ENCODE data around the gene HOXB3. TPM values are rescaled to one million over a fixed set of nuclear protein-coding genes. Genes with fewer than 3 reads are reported as not detected.

HOXB3 gene
- polyA plus RNA-seq, 1 of the 3 experiments (the other 2 are of a cell fraction): 0.46 TPM

- Histone ChIP-seq H3F3A (replicated peaks; ENCODE audit: insufficient read depth) (no peaks in the 10 kb centered on the region), H3K27ac (ENCODE audit: low read depth in 2 of 2, low read length in 1 of 2) (no peak overlapping the region), H3K27me3 (ENCODE audit: insufficient read depth) (peaks cover 98% of the 10 kb centered on the region), H3K9me3 (no peaks in the 10 kb centered on the region), H4K20me1 (ENCODE audit: insufficient read depth) (peaks cover 3% of the 10 kb centered on the region; the same call in 1 of the 2 replicates), H3K79me2 (ENCODE audit: insufficient read depth) (no peaks in the 10 kb centered on the region), H3K4me2 (no peak overlapping the region), H3K36me3 (replicated peaks in 1 of 2; ENCODE audit: control insufficient read depth in 1 of 2, insufficient read depth in 2 of 2, low read length in 1 of 2) (no peaks in the 10 kb centered on the region), H2AFZ (ENCODE audit: low read depth) (no peak overlapping the region), H3K9me2 (no peaks in the 10 kb centered on the region), H3K4me1 (ENCODE audit: control insufficient read depth in 1 of 2, insufficient read depth in 2 of 2, low read depth in 1 of 2, low read length in 1 of 2) (no peaks in the 10 kb centered on the region), H3K9ac (no peak overlapping the region), H3K4me3 (ENCODE audit: low read depth in 2 of 2, low read length in 1 of 2) (no peak overlapping the region)
- ChIA-PET CTCF (interaction anchor here (1.1 to 7.6 kb wide), 5 partner anchors 9 to 257 kb away, joined by 3 to 50 read pairs (median 4); no protein-coding TSS in a partner anchor), POLR2A (no interaction called here)
- 10% methylated on average over 5 of the region's 5 CpGs for WGBS (ENCODE audit: low lambda C conversion rate)
- no peak for DNase-seq
- TF ChIP-seq NFIC (IDR thresholded peaks at IDR 0.05; ENCODE audit: borderline replicate concordance) (no peak), MEF2A (IDR thresholded peaks at IDR 0.05; ENCODE audit: borderline replicate concordance, low read depth) (no peak), NRF1 (IDR thresholded peaks at IDR 0.05; ENCODE audit: low read depth, low read length) (no peak), ELF1 (IDR thresholded peaks at IDR 0.05) (no peak), GABPA (IDR thresholded peaks at IDR 0.05; ENCODE audit: low read depth) (no peak), EZH2phosphoT487 (IDR thresholded peaks at IDR 0.05; ENCODE audit: borderline replicate concordance, low read depth) (no peak), RXRA (IDR thresholded peaks at IDR 0.05; ENCODE audit: borderline replicate concordance, low read depth) (no peak), GATA2 (CRISPR knock-in tag; IDR thresholded peaks at IDR 0.05) (no peak), TEAD4 (IDR thresholded peaks at IDR 0.05; ENCODE audit: borderline replicate concordance, insufficient read depth) (no peak)
These were observed 37.1 kb upstream of the HOXB3 start for GRCh38 chr17:48627118-48627597.

GRCh38 chr17:48626245-48627117 is 36.4 kb upstream of the HOXB3 start, which contains the start of gene HOXB9:
HOXB9 (minus strand) TSS chr17:48626358; CDS start chr17:48626269, 89 bp downstream.
- no peaks in the 10 kb centered on the region for H3K36me3 ChIP-seq (replicated peaks in 1 of 2; ENCODE audit: control insufficient read depth in 1 of 2, insufficient read depth in 2 of 2, low read length in 1 of 2)
- H3K9me3 ChIP-seq: no peaks in the 10 kb centered on the region
- no peak within 1 kb of the TSS for H3K9ac ChIP-seq
- H3K27ac ChIP-seq (ENCODE audit: low read depth in 2 of 2, low read length in 1 of 2): no peak within 1 kb of the TSS
- no peaks in the 10 kb centered on the region for H3F3A ChIP-seq (replicated peaks; ENCODE audit: insufficient read depth)
- WGBS (ENCODE audit: low lambda C conversion rate): 2% methylated on average over 22 of the region's 50 CpGs
- CTCF ChIA-PET: interaction anchor here (0.9 to 7.6 kb wide), 11 partner anchors 8 to 382 kb away, joined by 3 to 50 read pairs (median 4); no protein-coding TSS in a partner anchor
- no peak for DNase-seq
- peak; percentile 85; the same call in 1 of the 2 replicates for TF ChIP-seq EZH2phosphoT487 (IDR thresholded peaks at IDR 0.05; ENCODE audit: borderline replicate concordance, low read depth)
- no peak for TF ChIP-seq PBX3 (IDR thresholded peaks at IDR 0.05)
- no peak within 1 kb of the TSS for H3K4me3 ChIP-seq (ENCODE audit: low read depth in 2 of 2, low read length in 1 of 2)
- H2AFZ ChIP-seq (ENCODE audit: low read depth): peak within 1 kb of the TSS; percentile 60
- POLR2A ChIA-PET: no interaction called here
- H3K27me3 ChIP-seq (ENCODE audit: insufficient read depth): peaks cover 98% of the 10 kb centered on the region
- H3K79me2 ChIP-seq (ENCODE audit: insufficient read depth): no peaks in the 10 kb centered on the region
- H3K9me2 ChIP-seq: no peaks in the 10 kb centered on the region
- peaks cover 3% of the 10 kb centered on the region; the same call in 1 of the 2 replicates for H4K20me1 ChIP-seq (ENCODE audit: insufficient read depth)
- H3K4me2 ChIP-seq: peak within 1 kb of the TSS; percentile 70
- H3K4me1 ChIP-seq (ENCODE audit: control insufficient read depth in 1 of 2, insufficient read depth in 2 of 2, low read depth in 1 of 2, low read length in 1 of 2): no peaks in the 10 kb centered on the region
